Endothelial cell of umbilical vein (primary cell): ENCODE data around the gene UBE2K. TPM values are rescaled to one million over a fixed set of nuclear protein-coding genes. Genes with fewer than 3 reads are reported as not detected.
A peak's percentile ranks its signal among the peaks of the same experiment; 100 is the strongest.

Experiments
- BruUV-seq: library from RNA; stranded (reverse); fragments of 400-500 nt; replicated peaks from 2 replicates; lab custom pipeline; 2021; lab: Mats Ljungman, UMichigan
- CTCF ChIA-PET: fragments of 300-600, 350-600 bp; sonication (Branson Sonifier 250); formaldehyde crosslinking; loops from one replicate; lab custom pipeline; 2021; ENCODE audit warnings: antibody characterized with exemption, inconsistent platforms; lab: Charles Lee
- POLR2A ChIA-PET: fragments of 300-600, 350-600 bp; sonication (Branson Sonifier 250); formaldehyde crosslinking; loops from one replicate; lab custom pipeline; 2021; ENCODE audit warnings: antibody characterized with exemption, inconsistent platforms; lab: Charles Lee
- DNase-seq: peaks from one replicate; pipeline ENCODE4 v3.0.0-alpha.2; 2011; ENCODE audit warnings: low read depth, low spot score
- FAIRE-seq: peaks from 2 replicates; lab custom pipeline; 2011; peaks lifted over from hg19 to GRCh38; lab: Jason Lieb, UNC
- H2AFZ ChIP-seq: 2 replicates; pipeline ENCODE4 v1.6.0; 2012; ENCODE audit warnings: low read depth, low read length, control low read depth, inconsistent platforms
- H3K27ac ChIP-seq: 2 replicates; pipeline ENCODE4 v1.5.1; 2011; ENCODE audit warnings: low read depth, mild to moderate bottlenecking, control low read depth, low read length, moderate library complexity; ENCODE audit not compliant: insufficient read depth
- H3K27me3 ChIP-seq, 2 experiments: 2 replicates each; pipeline versions ENCODE4 v1.6.0 to v1.6.1; 2011; ENCODE audit warnings: low read length in 2 of 2, mixed read lengths in 1 of 2; ENCODE audit not compliant: control insufficient read depth in 2 of 2, insufficient read depth in 2 of 2
- H3K36me3 ChIP-seq, 2 experiments: 2 replicates in 1 of 2; 3 replicates in 1 of 2; pipeline ENCODE4 v1.5.1; 2011; ENCODE audit warnings: low read length in 2 of 2, mild to moderate bottlenecking in 1 of 2, moderate library complexity in 1 of 2; ENCODE audit not compliant: control insufficient read depth in 2 of 2, insufficient read depth in 2 of 2; ENCODE audit errors: extremely low read depth in 1 of 2
- H3K4me1 ChIP-seq: 3 replicates; pipeline ENCODE4 v1.5.1; 2011; ENCODE audit warnings: mild to moderate bottlenecking, low read length; ENCODE audit not compliant: control insufficient read depth, insufficient read depth; ENCODE audit errors: extremely low read depth
- H3K4me2 ChIP-seq: 2 replicates; pipeline ENCODE4 v1.6.1; 2011; ENCODE audit warnings: low read length, control low read depth, mixed read lengths; ENCODE audit not compliant: insufficient read depth
- H3K4me3 ChIP-seq, 3 experiments: fragments of 200-600 bp in 1 of 3; sonication (generic), shearing (Covaris generic) in 1 of 3; replicated peaks in 1 of 3; 2 replicates each; pipeline ENCODE4 v1.5.1; 2011 to 2016; ENCODE audit warnings: control low read depth in 3 of 3, low read length in 3 of 3, mild to moderate bottlenecking in 2 of 3, inconsistent platforms in 1 of 3, low read depth in 1 of 3, moderate library complexity in 1 of 3; ENCODE audit not compliant: insufficient read depth in 1 of 3
- H3K79me2 ChIP-seq: 2 replicates; pipeline ENCODE4 v1.6.0; 2012; ENCODE audit warnings: low read length, inconsistent platforms; ENCODE audit not compliant: control insufficient read depth, insufficient read depth
- H3K9ac ChIP-seq: replicated peaks from 2 replicates; pipeline ENCODE3; 2011; ENCODE audit warnings: low read length, control low read depth; ENCODE audit not compliant: insufficient read depth; ENCODE audit errors: extremely low read depth
- H3K9me1 ChIP-seq: replicated peaks from 3 replicates; pipeline ENCODE4 v1.6.0; 2011; ENCODE audit warnings: mild to moderate bottlenecking, low read length; ENCODE audit not compliant: control insufficient read depth, insufficient read depth; ENCODE audit errors: extremely low read depth
- H3K9me3 ChIP-seq: replicated peaks from 2 replicates; pipeline ENCODE4 v1.5.1; 2012; ENCODE audit warnings: low read length, inconsistent platforms; ENCODE audit not compliant: control insufficient read depth, insufficient read depth
- H4K20me1 ChIP-seq: replicated peaks from 2 replicates; pipeline ENCODE3; 2011; ENCODE audit warnings: mild to moderate bottlenecking, low read length; ENCODE audit not compliant: control insufficient read depth, insufficient read depth; ENCODE audit errors: extremely low read depth
- EZH2 ChIP-seq: IDR thresholded peaks from 2 replicates; pipeline ENCODE4 v1.6.1; 2012; ENCODE audit warnings: borderline replicate concordance, low read depth, mild to moderate bottlenecking, moderate library complexity, low read length, inconsistent platforms; ENCODE audit not compliant: severe bottlenecking
- FOS ChIP-seq: IDR thresholded peaks from 2 replicates; pipeline ENCODE4 v1.6.1; 2011; ENCODE audit warnings: mild to moderate bottlenecking, low read length, moderate library complexity, borderline replicate concordance; ENCODE audit not compliant: insufficient read depth
- GATA2 ChIP-seq: IDR thresholded peaks from 2 replicates; pipeline ENCODE4 v1.7.0; 2011; ENCODE audit warnings: low read depth, mild to moderate bottlenecking, moderate library complexity, mixed read lengths, low read length; ENCODE audit not compliant: insufficient read length, insufficient read depth
- JUN ChIP-seq: IDR thresholded peaks from 2 replicates; pipeline ENCODE4 v1.6.1; 2011; ENCODE audit warnings: borderline replicate concordance, low read depth; ENCODE audit not compliant: insufficient read length, insufficient read depth
- MYC ChIP-seq: IDR thresholded peaks from one replicate; pipeline ENCODE4 v1.6.1; 2011; ENCODE audit warnings: mild to moderate bottlenecking, low read depth, low read length
- POLR2A ChIP-seq: IDR thresholded peaks from 2 replicates; pipeline ENCODE4 v1.6.1; 2012; ENCODE audit warnings: low read depth, mild to moderate bottlenecking, control low read depth, low read length
- POLR2AphosphoS5 ChIP-seq: IDR thresholded peaks from 2 replicates; pipeline ENCODE4 v1.6.1; 2012; ENCODE audit warnings: low read depth, mild to moderate bottlenecking, control low read depth, low read length, moderate library complexity; ENCODE audit not compliant: insufficient read depth
- dilution Hi-C: fragments of 300-500 bp; cut with MboI; formaldehyde crosslinking; loops from one replicate; pipeline ENCODE4 v1.15.0; 2019; ENCODE audit warnings: low sequenced_read_pairs; ENCODE audit not compliant: extremely low pct_ligation_motif_present
- intact Hi-C: fragments of 100-400 bp; cut with micrococcal nuclease; formaldehyde crosslinking; loops from one replicate; pipeline ENCODE4 v1.10.0; 2022
- polyA plus RNA-seq, 4 experiments: library from polyadenylated mRNA; depleted of rRNA in 3 of 4; stranded (reverse) in 3 of 4; unstranded in 1 of 4; fragments of >200 nt; gene quantifications; 2 replicates each; pipeline versions ENCODE4 v1.2.1 to v1.2.3, GENCODE V29; 2011 to 2012; ENCODE audit warnings: missing spikeins in 1 of 4
- total RNA-seq: library from RNA; stranded (reverse); gene quantifications from 2 replicates; pipeline ENCODE4 v1.2.3, GENCODE V29; 2021
- TF ChIP-seq, protein P1 (sequence below), 2 donors: IDR thresholded peaks; 1 replicate in 1 of 2; 2 replicates in 1 of 2; pipeline ENCODE4 v1.5.1; 2011; ENCODE audit warnings: low read length in 2 of 2, mild to moderate bottlenecking in 2 of 2, moderate library complexity in 2 of 2, control low read depth in 1 of 2, inconsistent platforms in 1 of 2, low read depth in 1 of 2; ENCODE audit not compliant: insufficient read depth in 1 of 2; ENCODE audit errors: extremely low read depth in 1 of 2
- TF ChIP-seq, protein P2 (sequence below): IDR thresholded peaks from 2 replicates; pipeline ENCODE4 v1.6.1; 2011; ENCODE audit not compliant: insufficient read depth, insufficient read length

The UBE2K gene
- total and polyA plus RNA-seq, 2 donors (not counting 3 experiments of a cell fraction or from before 2014, with no cell fraction given), result 32.5 to 97.8 TPM

DNA sequence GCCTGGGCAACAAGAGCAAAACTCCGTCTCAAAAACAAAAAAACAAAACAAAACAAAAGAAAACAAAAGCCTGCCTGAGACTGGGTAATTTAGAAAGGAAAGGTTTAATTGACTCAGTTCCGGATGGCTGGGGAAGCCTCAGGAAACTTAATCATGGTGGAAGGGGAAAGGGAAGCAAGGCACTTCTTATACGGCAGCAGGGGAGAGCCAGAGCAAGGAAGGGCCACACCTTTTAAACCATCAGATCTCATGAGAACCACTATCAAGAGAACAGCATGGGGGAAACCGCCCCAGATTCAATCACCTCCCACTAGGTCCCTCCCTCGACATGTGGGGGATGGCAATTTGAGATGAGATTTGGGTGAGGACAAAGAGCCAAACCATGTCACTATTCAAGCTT, 122.2 kb downstream of the UBE2K start:
- H3K9me1 ChIP-seq, result no peaks in the 10 kb centered on the region
- peak overlapping the region; percentile 84 for H3K4me2 ChIP-seq
- H3K4me3 ChIP-seq, result peak overlapping the region in 1 of 3 experiments; percentile 35
- peaks cover 2 to 3% of the 10 kb centered on the region in 2 experiments for H3K36me3 ChIP-seq
- no peaks in the 10 kb centered on the region for H3K9me3 ChIP-seq
- CTCF ChIA-PET, result interaction anchor here (1.4 to 1.6 kb wide), 2 partner anchors 9 kb away, joined by 3 to 4 read pairs; no protein-coding TSS in a partner anchor
- no peaks in the 10 kb centered on the region for H4K20me1 ChIP-seq
- POLR2A ChIA-PET, result no interaction called here
- intact Hi-C loops (loop anchor here (2.0 to 5.0 kb wide), 3 partner anchors 43 to 157 kb away; partner anchors contain the start of genes PDS5A and UBE2K), dilution Hi-C loops (no loop called here)
- peak overlapping the region; percentile 72 for H2AFZ ChIP-seq
- BruUV-seq, result no TSS peak
- H3K79me2 ChIP-seq, result no peaks in the 10 kb centered on the region
- DNase-seq (peak; percentile 92), FAIRE-seq (peak; percentile 89)
- peak overlapping the region; percentile 88 for H3K27ac ChIP-seq
- TF ChIP-seq MYC, result no peak
- no peak for TF ChIP-seq GATA2
- no peak for TF ChIP-seq POLR2A
- TF ChIP-seq, protein P1, sequence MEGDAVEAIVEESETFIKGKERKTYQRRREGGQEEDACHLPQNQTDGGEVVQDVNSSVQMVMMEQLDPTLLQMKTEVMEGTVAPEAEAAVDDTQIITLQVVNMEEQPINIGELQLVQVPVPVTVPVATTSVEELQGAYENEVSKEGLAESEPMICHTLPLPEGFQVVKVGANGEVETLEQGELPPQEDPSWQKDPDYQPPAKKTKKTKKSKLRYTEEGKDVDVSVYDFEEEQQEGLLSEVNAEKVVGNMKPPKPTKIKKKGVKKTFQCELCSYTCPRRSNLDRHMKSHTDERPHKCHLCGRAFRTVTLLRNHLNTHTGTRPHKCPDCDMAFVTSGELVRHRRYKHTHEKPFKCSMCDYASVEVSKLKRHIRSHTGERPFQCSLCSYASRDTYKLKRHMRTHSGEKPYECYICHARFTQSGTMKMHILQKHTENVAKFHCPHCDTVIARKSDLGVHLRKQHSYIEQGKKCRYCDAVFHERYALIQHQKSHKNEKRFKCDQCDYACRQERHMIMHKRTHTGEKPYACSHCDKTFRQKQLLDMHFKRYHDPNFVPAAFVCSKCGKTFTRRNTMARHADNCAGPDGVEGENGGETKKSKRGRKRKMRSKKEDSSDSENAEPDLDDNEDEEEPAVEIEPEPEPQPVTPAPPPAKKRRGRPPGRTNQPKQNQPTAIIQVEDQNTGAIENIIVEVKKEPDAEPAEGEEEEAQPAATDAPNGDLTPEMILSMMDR (IDR thresholded peaks at IDR 0.05; ENCODE audit: extremely low read depth in 1 of 2, insufficient read depth in 1 of 2, low read depth in 1 of 2, low read length in 2 of 2), result no peak
- TF ChIP-seq POLR2AphosphoS5, result peak; percentile 38
- TF ChIP-seq, protein P2, sequence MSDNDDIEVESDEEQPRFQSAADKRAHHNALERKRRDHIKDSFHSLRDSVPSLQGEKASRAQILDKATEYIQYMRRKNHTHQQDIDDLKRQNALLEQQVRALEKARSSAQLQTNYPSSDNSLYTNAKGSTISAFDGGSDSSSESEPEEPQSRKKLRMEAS, result no peak
- peak; percentile 56 for TF ChIP-seq FOS
- TF ChIP-seq JUN, result peak; percentile 56
- TF ChIP-seq EZH2, result no peak
- no peaks in the 10 kb centered on the region for H3K27me3 ChIP-seq
- peak overlapping the region; percentile 34 for H3K9ac ChIP-seq
- peaks cover 16% of the 10 kb centered on the region for H3K4me1 ChIP-seq
